Effector CD8-positive, alpha-beta T cell (primary cell): Measurements from ENCODE around the gene PBXIP1.
A peak's percentile ranks its signal among the peaks of the same experiment; 100 is the strongest.

Source experiments
- DNase-seq: peaks from one replicate; lab custom pipeline; 2025; lab: John Stamatoyannopoulos, UW

Gene PBXIP1

DNA sequence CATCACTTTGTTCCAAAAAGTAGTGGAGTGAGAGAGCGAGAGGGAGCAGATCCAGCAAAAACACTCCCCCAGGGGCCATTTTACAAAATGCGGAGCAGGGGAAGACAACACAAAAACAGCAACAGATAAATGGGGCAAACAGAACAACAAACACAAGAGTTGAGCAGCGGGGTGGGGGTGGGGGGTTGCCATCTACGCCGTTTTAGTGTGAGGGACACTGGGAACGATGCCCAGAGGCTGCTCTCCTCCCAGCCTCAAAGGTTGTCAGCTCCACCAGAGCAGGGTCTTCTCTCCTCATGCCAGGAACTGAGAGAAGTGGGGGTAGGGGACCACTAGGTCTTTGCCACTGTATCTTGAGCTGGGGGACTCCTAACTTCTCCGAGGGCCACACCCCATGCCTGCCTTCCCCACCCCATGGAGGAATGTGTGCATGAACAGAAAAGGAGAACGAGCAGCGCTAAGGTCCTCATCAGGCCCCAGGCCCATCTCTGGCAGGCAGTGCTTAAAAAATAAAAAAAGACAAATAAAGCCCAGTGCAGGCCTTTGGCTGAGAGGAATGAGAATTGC is 1.3 kb upstream of the PBXIP1 start:
- DNase-seq, result no peak

DNA sequence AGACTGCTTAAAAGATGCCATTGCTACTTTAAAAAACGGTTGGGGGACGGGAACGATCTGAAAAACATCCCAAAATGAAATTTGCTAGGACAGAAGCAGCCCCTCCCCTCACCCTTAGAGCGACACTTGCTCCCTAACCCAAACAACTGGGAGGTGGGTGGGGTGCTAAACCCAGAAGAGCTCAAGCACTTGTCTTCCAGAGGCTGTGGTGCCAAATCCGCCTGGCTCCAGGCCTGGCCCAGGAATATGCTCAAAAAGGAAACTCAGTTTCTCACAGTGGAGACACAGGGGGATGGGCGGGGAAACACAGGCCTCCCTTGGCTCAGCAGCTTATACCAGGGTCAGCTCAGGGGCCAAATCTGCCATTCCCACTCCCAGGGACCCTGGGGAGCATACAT is 644 bp upstream of the PBXIP1 start:
- DNase-seq, result no peak

DNA sequence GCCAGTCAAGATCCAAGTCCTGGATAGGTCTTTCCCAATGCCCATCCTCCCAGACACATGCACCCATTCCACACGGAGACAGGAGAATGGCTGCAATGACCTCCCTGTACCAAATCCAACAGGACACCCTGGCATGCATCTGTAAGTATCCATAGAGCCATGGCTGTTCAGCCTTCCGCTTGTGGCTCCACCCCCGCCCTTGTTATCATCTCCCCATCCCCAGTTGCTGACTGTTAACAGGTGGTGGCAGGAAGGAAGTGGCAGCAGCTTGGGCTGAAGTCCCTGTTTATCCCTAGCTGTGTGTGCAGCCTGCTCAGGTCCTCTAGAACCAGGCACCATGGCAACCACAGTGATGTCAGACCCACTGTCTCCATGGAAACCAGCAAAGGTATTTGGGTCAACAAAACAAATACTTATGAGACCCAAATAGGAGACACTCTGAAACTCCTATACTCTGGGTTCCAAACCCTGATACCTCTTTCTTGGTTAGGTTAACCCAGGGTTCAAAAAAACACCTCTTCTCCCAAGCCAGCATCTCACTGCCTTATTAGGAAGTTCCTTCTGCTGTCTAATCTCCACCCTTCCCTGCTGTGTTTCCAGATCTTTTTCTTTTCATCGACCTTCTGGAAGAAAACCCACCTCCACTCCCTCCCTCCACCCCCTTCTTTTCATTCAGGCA is 721 bp downstream of the PBXIP1 start:
- peak; percentile 85 for DNase-seq

GRCh38 chr1:154954541-154954940 is 1.4 kb downstream of the PBXIP1 start:
- DNase-seq, result no peak

DNA sequence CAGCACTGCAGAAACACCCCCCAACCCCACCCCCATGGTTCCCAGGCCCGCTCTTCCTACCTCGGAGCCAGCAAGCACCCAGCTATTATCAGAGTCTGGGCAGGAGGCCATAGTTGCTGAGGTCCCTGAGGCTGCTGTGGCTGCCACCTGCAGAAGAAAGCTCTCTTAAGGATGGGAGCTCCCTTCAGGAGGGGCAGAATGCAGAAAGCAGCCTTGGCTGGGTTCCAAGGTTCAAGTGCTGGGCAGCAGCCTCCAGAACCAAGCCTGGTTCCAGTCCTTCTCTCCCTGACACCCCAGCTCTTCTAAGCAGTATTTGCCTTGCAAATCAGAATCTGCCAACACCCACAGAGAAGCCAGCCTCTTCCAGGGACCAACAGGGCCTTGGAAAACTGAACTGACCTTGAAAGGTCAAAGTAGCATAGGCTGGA is 2.3 kb downstream of the PBXIP1 start:
- DNase-seq, result no peak

- DNase-seq, result no peak
Measured at GRCh38 chr1:154952664-154953063, 3.2 kb downstream of the PBXIP1 start.

GRCh38 chr1:154951901-154952657 is 3.8 kb downstream of the PBXIP1 start:
- DNase-seq, result peak; percentile 47

DNA sequence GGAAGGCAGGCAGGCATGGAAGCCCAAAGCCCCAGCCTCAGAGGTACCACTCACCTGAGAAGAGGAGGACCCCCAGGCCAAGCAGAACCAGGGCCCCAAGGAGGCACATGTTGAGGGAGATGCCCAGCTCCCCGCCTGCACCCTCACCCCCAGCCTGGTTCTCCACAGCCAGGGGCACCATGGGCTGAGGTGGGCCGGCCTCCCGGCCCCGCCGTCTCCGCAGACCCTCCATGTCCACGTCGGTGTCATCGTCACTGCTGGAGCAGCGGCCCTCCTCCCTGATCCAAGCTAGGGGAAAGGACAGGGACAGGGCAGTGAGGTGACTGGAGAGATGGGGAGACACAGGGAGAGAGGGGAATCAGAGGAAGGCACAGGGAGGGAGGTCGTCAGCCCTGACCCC is 7.8 kb downstream of the PBXIP1 start:
- DNase-seq, result no peak

DNA sequence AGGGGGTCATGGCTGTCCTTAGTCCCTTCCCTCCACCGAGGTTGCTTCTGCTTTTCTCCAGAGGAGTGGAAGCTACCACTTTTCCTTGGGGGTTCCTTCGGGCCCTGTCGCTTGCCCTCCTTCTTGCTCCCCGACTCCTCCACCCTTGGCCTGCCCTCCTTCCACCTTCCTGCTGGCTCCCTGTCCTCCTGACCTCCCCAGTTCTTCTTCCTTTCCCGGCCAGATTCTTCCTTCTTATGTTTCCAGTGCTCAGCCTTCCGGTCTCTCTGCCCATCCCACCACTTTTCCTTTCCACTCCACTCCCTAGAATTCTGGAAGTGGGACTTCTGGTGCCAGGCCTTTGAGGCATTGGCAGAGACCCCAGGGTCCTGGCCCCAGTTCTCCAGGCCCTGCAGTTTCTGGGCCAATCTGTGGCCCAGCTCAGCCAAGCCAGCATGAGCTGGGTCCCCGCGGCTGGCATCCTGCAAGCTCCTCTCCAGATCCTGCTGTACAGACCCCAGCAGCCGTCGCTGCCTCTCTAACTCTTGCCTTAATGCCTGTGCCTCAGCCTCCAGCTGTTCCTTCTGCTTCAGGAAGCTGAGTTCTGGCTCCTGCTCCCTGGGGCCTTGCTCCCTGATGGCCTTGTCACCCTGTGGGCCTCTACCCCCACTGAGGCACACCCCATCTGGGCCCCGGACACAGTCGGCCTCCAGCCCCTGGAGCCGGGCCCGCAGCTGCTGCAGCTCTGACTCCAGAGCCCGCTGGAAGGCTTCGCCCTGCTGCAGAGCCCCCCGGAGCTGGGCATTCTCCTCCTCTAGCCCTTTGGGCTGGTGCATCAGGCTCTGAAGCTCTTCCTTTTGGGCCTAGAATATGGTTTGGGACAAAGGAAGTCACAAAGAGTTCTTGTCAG is 9.7 kb downstream of the PBXIP1 start:
- no peak for DNase-seq

- no peak for DNase-seq
Measured at GRCh38 chr1:154945160-154945961, 10.5 kb downstream of the PBXIP1 start.

GRCh38 chr1:154944401-154945159 is 11.3 kb downstream of the PBXIP1 start:
- DNase-seq, result no peak

GRCh38 chr1:154943649-154944400 is 12.1 kb downstream of the PBXIP1 start:
- no peak for DNase-seq

DNA sequence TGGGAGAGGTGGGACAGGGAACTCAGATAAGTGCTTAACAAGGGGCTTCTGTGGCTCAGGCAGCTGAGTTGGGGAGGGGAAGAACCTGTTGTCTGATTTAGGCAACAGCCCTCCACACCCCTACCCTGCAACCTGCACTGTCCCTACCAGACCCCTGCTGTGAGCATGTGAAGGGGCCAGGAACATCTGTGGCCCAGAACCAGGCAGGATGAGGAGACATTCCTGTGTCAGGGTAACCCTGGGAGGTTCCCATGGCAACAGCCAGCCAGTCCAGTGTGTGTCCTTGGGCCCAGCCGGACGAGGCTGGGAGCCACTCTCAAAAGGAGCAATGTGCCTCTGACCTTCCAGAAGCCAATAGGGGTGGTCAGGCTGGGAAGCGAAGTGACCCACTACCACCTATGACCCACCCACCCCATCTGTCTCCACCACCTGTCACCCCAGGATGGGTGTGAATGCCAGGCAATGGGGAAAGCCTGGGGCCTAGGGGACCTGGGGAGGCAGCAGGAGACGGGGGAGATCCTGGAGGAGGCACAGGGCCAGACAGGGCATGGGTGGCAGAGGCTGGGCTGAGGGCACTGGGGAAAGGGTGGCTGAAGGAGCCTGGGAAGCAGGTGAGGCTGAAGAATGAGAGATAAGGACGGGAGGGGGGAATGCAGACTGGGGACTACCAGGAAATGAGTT is 14.4 kb downstream of the PBXIP1 start:
- DNase-seq, result no peak

DNA sequence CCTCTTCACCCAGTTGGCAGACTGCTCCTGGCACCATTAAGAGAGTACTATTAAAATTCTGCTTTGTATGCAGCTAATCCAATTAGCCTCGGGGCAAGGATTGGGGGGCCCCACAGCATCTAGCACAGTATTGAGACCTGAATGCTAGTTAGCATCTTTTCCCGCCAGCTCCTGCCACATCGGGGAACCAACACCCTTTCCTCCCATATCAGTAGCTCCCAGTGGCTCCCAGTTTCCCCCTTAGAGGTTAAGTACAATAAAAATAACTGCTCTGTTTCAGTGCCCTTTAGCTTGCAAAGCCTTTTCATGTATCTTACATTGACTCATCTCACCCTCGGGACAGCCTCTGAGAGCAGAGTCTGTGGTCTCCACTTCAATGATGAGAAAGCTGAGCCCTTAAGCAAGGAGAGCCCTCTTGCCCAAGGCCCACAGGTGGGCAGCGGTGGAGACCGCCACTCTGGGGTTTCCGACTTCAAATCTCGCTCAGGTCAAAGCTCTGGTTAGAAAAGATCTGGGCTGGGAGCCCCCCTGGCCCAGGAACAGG is 15.2 kb downstream of the PBXIP1 start:
- no peak for DNase-seq

GRCh38 chr1:154940213-154940560 is 15.7 kb downstream of the PBXIP1 start:
- DNase-seq, result no peak

DNA sequence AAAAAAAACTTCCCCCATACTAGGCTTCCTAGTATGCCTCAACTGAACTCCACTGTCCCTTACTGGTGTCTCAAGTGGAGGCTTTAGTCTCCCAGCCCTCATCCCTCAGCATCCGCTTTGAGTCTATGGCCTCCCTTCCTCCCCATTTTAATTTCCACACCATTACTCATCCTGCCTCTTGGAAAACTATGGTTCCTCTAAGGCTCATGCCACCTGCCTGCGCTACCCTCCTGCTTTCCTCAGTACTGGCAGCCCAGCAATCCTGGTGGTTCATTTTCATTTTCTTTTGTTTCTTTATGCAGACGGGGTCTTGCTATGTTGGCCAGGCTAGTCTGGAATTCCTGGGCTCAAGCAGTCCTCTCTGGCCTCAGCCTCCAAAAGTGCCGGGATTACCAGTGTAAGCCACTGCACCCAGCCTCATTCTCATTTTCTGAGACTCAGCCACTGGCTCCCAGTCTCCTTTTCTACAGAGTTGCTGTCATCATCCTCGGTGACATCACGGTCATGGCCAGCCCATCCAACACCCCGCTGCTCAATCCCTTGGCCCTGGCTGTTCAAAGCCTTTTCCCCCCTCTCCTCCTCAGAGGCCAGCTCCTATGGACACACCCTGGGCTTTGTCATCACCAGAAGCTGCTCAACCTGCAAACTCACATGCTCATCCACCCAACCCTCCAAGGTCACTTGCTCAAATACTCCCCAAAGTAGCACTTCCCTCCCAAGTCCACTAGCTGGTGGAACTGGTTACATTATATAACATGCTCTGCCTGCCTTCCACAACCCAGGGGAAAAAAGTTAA is 17.1 kb downstream of the PBXIP1 start:
- DNase-seq, result no peak

DNA sequence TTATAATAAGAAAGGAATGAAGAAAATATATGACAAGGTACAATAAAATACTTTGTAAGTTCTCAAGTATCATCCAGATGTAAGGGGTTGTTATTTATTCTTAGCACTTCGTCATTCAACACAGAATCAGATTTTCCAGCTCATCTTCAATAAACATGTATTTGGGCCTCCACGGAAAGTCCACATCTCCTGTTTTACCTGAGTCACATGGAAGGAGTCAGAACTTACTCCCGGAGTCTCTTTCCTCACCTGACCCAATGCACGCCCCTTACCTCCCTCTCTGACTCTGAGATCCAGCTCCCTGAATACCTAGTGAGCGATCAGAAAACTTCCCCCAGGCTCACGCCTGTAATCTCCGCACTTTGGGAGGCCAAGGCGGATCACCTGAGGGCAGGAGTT is 17.9 kb downstream of the PBXIP1 start:
- DNase-seq, result no peak
